ENCODE results near the gene PLD5. TPM values are rescaled to one million over a fixed set of nuclear protein-coding genes. Genes with fewer than 3 reads are reported as not detected.

The PLD5 gene
- total RNA-seq, 1 experiment from 2014 or later = not detected

- POLR2A ChIA-PET (ENCODE audit: unreplicated experiment) = no interaction called here
- Histone ChIP-seq H3K9me3 (ENCODE audit: low read length) (no peaks in the 10 kb centered on the region), H3K4me3 (ENCODE audit: low read length) (peak overlapping the region; percentile 46; the same call in 1 of the 2 replicates), H3K9ac (ENCODE audit: low read length) (no peak overlapping the region), H4K20me1 (ENCODE audit: low read length) (no peaks in the 10 kb centered on the region), H3K27ac (ENCODE audit: low read length) (no peak overlapping the region), H3F3A (ENCODE audit: low read length, unreplicated experiment) (no peaks in the 10 kb centered on the region), H3K27me3 (ENCODE audit: low read length) (peaks cover 68% of the 10 kb centered on the region), H3K4me2 (ENCODE audit: low read length) (peak overlapping the region; percentile 67), H2AFZ (ENCODE audit: low read length) (no peak overlapping the region), H3K9me2 (replicated peaks; ENCODE audit: low read length) (no peaks in the 10 kb centered on the region), H3K36me3 (ENCODE audit: low read depth, low read length) (no peaks in the 10 kb centered on the region), H3K4me1 (ENCODE audit: insufficient read depth, low read length) (peaks cover 3% of the 10 kb centered on the region), H3K79me2 (ENCODE audit: low read length) (no peaks in the 10 kb centered on the region)
- ATAC-seq (no peak), DNase-seq (no peak)
- TF ChIP-seq EZH2phosphoT487 (IDR thresholded peaks at IDR 0.05; ENCODE audit: borderline replicate concordance, low read length) = no peak
- TF ChIP-seq CTCF (conservative IDR thresholded peaks at IDR 0.05; ENCODE audit: low read depth, low read length) = no peak
- TF ChIP-seq EZH2 (IDR thresholded peaks at IDR 0.05; ENCODE audit: low read length, unreplicated experiment) = no peak
- intact Hi-C loops (cut with micrococcal nuclease) = no loop called here
- no TSS peak for BruUV-seq (replicated peaks)
- CTCF ChIA-PET = no interaction called here
Measured at GRCh38 chr1:242525360-242525722, 844 bp upstream of the PLD5 start.

- POLR2A ChIA-PET (ENCODE audit: unreplicated experiment) = no interaction called here
- peak overlapping the region; percentile 75 for H3K4me2 ChIP-seq (ENCODE audit: low read length)
- intact Hi-C loops (cut with micrococcal nuclease) = no loop called here
Measured at GRCh38 chr1:242523719-242524570, 552 bp downstream of the PLD5 start.

More at GRCh38 chr1:242523719-242524570, 552 bp downstream of the PLD5 start:
- CTCF ChIA-PET = no interaction called here
- peak; percentile 69 for ATAC-seq
- H3K9me3 ChIP-seq (ENCODE audit: low read length) = no peaks in the 10 kb centered on the region
- TF ChIP-seq EZH2 (IDR thresholded peaks at IDR 0.05; ENCODE audit: low read length, unreplicated experiment) = peak; percentile 96
- peak; percentile 36 for TF ChIP-seq CTCF (conservative IDR thresholded peaks at IDR 0.05; ENCODE audit: low read depth, low read length)
- peak; percentile 76 for TF ChIP-seq EZH2phosphoT487 (IDR thresholded peaks at IDR 0.05; ENCODE audit: borderline replicate concordance, low read length)
- H3K27ac ChIP-seq (ENCODE audit: low read length) = no peak overlapping the region
- peak; percentile 33 for DNase-seq
- no peaks in the 10 kb centered on the region for H3K36me3 ChIP-seq (ENCODE audit: low read depth, low read length)
- H3K4me3 ChIP-seq (ENCODE audit: low read length) = peak overlapping the region; percentile 54
- H3K9ac ChIP-seq (ENCODE audit: low read length) = no peak overlapping the region
- H3K27me3 ChIP-seq (ENCODE audit: low read length) = peaks cover 78% of the 10 kb centered on the region
- H3K9me2 ChIP-seq (replicated peaks; ENCODE audit: low read length) = no peaks in the 10 kb centered on the region
- no TSS peak for BruUV-seq (replicated peaks)
- no peaks in the 10 kb centered on the region for H4K20me1 ChIP-seq (ENCODE audit: low read length)
- H3K4me1 ChIP-seq (ENCODE audit: insufficient read depth, low read length) = peaks cover 3% of the 10 kb centered on the region
- peak overlapping the region; percentile 69 for H2AFZ ChIP-seq (ENCODE audit: low read length)
- H3F3A ChIP-seq (ENCODE audit: low read length, unreplicated experiment) = no peaks in the 10 kb centered on the region
- no peaks in the 10 kb centered on the region for H3K79me2 ChIP-seq (ENCODE audit: low read length)

Measured in PC-3 (cell line).